UCSD-AML1 (cell line): ENCODE results near the gene LRFN3.
A peak's percentile ranks its signal among the peaks of the same experiment; 100 is the strongest.
"Not testable (repeated sequence)": the region's sequence is repeated elsewhere in the genome, so short reads cannot be mapped to it uniquely, and the experiment has no call there.

Experiments
- DNase-seq: peaks from one replicate; lab custom pipeline; 2025; ENCODE audit not compliant: unreplicated experiment; lab: John Stamatoyannopoulos, UW

Gene LRFN3

DNA sequence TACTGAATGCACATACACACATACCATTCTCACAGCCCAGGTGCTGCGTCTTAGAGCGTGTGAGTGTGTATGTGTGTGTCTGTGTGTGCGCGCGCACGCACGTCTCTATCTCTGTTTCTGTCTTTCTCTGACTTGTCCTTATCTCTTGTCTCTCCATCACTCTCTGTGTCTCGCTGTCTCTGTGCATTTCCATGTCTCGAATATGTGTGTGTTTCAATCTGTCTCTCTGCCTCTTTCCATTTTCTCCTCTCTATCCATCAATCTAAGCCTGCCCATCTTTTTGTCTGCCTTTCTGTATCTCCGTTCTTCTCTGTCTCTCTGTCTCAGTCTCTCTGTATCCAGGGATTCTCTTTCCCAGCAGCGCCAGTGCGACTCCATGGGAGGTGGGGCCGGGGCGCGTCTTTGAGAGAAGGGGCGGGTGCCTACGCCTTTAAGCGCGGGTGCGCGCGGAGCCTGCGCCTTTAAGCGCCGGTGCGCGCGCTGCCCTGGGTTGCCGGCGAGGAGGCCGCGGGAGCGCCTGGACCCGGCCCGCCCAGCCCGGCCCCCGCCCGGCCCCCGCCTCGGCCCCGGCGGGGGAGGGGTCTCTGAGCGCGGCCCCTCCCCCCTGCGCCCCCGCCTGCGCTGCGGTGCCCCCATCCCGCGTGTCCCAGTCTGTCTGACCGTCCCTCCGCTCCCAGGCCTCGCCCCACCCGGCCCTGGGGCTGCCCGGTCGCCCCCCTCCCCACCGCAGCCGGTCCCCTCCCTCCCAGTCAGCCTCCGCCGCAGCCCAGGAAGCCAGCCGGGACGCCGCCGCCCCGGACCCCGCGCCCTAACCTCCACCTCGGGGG is at the start of gene LRFN3:
Gene LRFN3 (plus strand): TSS at position 464 of the 827 bp plus-strand sequence. CDS start 3,052 bp downstream, outside the sequence.
- peak; percentile 60 for DNase-seq

GRCh38 chr19:35887197-35887596 is 49.0 kb upstream of the LRFN3 start:
- DNase-seq = no peak

DNA sequence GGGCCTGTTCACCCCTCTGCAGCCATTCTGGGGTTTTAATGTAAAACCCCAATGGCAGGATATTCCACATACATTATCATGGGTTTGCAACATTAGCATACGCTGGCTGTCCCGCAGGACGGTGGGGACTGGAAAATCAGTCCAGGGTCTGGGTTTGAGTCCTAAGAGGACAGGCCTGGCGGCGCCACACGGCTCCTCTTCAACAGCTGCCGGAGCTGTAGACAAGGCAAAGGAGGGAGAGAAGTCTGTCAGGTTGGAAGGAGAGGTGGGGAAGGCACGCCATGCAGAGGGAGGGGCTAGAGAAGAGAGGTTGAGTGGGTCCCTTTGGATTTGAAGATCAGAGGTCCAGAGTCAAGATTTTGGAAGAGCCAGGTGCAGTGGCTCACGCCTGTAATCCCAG is 47.8 kb upstream of the LRFN3 start:
- no peak for DNase-seq

DNA sequence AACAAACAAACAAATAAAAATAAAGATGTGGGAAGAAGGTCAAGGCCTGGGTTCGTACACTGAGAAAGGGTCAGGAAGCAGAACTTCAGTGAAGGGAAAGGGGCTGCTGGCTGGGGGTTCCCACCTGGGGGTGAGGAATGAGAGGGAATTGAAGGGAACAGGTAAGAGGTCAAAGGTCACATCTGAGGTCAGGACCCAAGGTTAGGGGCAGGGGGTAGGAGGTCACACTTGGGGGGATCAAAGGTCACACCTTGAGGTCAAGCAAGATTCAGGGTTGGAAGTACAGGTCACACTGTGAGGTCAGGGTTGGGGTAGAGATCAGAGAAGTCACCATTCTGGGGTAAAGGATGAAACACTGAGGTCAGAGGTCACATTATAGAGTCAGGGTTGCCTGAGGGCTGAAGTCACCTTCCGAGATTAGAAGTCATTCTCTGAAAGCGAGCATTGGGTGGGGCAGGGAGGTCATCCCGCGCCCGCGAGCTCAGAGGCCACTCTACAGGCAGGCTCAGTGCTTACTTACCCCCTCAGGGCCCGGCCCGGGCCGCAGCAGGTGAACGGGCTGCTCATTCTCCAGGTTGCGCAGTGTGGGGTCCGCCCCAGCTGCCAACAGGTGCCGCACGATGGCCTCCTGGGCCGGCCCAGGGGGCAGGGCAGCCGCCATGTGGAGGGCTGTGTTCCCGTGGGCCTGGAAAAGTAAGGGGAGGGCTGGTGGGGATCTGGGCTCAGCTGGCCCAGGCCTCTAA is 46.6 kb upstream of the LRFN3 start:
- no peak for DNase-seq

- DNase-seq = no peak
These were observed 46.0 kb upstream of the LRFN3 start for GRCh38 chr19:35890113-35890650.

DNA sequence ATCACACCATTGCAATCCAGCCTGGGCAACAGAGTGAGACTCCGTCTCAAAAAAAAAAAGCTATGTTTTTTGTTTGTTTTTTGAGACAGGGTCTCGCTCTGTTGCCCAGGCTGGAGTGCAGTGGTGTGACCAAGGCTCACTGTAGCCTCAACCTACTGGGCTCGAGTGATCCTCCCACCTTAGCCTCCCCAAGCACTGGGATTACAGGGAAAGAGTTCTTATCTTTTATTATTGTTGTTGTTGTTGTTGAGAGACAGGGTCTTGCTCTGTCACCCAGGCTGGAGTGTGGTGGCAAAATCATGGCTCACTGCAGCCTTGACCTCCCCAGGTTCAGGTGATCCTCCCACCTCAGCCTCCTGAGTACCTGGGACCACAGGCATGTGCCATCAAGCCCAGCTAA is 44.4 kb upstream of the LRFN3 start:
- DNase-seq = not testable (repeated sequence)

DNA sequence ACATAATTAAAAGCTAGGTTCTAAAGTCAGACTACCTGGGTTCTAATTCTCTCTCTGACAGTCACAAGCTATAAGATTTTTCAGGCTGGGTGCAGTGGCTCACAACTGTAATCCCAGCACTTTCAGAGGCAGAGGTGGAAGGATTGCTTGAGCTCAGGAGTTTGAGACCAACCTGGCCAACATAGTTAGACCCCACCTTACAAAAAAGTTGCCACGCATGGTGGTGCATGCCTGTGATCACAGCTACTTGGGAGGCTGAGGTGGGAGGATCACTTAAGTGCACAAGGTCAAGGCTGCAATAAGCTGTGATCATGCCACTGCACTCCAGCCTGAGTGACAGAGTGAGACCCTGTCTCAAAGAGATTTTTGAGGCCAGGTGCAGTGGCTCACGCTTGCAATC is 41.8 kb upstream of the LRFN3 start:
- DNase-seq = no peak

GRCh38 chr19:35895911-35896642 is 40.1 kb upstream of the LRFN3 start:
- no peak for DNase-seq

DNA sequence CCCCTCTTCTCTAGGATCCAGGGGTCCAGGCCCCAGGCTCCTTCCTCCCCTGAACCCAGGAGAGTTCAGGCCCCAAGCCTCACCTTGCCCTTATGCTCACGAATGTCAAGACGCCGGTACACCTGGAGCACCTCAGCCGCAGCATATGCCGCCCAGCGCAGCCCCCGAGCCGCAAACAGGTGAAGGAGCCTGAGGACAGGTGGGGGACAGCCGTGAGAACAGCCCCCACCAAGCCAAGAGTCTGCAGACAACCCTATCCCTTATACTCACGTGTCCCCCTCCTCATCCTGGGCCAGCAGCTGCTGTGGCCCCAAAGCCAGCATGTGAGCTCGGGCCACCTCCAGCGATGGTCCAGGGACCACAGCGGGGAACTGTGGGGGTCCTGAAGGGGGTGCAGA is 39.5 kb upstream of the LRFN3 start:
- no peak for DNase-seq

- no peak for DNase-seq
These were observed 38.3 kb upstream of the LRFN3 start for GRCh38 chr19:35897706-35898451.

GRCh38 chr19:35898499-35898809 is 37.7 kb upstream of the LRFN3 start:
- DNase-seq = no peak

GRCh38 chr19:35899547-35900214 is 36.5 kb upstream of the LRFN3 start:
- DNase-seq = peak; percentile 86

GRCh38 chr19:35901055-35901644 is 35.0 kb upstream of the LRFN3 start:
- DNase-seq = no peak

DNA sequence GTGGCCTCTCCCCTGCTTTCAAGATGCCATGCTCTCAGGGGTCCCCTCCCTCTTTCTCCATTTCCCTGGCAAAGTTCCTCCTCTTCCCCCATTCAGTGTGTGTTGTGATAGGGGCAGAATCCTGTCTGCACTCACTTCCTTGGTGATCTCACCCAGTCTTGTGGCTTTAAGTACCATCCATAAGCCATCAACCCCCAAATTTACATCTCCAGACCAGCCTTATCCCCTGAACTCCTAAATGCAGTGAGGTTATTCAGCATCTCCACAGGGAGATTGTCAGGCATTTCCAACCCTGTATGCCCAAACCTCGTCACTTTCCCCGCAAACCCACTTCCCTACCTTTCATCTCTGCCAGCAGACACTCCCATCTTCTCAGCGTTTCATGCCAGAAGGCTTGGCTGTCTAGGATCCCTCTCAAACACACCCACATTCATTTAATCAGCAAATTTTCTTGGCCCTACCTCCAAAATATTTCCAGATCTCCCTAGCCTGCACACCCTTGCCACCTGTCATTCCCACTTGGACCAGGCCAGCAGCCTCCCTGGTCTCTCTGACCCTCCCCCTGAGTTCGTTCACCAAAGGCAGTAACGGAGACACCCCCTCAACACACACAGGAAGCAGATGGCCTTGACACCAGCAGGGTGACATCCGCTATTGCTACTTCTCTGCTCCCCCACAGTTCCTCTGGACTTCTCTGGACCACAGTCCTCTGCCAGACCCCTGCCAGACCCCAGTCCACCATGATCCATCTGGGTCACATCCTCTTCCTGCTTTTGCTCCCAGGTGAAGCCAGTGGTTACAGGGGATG is 34.1 kb upstream of the LRFN3 start, which contains the start of gene HCST:
Gene HCST (plus strand): TSS at position 676 of the 808 bp plus-strand sequence. CDS start 65 bp downstream, at position 741.
- DNase-seq = peak; percentile 79

DNA sequence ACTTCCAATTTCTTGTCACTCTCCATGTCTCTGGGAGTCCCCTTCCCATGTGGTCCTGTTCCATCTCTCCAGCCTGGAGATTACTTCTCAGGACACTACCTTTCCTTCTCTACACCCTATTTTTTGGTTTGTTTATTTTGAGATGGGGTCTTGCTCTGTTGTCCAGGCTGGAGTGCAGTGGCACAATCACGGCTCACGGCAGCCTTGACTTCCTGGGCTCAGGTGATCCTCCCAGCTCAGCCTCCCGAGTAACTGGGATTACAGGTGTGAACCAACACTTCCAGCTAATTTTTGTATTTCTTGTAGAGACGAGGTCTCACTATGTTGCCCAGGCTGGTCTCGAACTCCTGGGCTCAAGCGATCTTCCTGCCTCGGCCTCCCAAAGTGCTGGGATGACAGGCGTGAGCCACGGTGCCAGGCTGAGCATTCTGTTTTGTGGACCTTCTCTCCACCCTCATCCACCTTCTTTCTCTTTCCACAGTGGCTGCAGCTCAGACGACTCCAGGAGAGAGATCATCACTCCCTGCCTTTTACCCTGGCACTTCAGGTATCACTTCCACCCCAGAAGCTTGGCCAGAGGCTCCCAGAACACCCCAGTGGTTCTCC is 33.2 kb upstream of the LRFN3 start:
- DNase-seq = no peak

- peak; percentile 95 for DNase-seq
These were observed 32.5 kb upstream of the LRFN3 start for GRCh38 chr19:35903550-35904179.

- peak; percentile 27 for DNase-seq
These were observed 31.7 kb upstream of the LRFN3 start for GRCh38 chr19:35904311-35905068.
